Memory B cell (primary cell): ENCODE measurements around the gene KCTD1.

Source experiments
- ATAC-seq: fragments of 150-1000 bp; cut with Tn5 transposase; 2 replicates; pipeline ENCODE4 v1.10.0; 2021; ENCODE audit warnings: low read depth, mild to moderate bottlenecking, moderate library complexity
- DNase-seq, 2 donors: peaks; one replicate each; pipeline ENCODE4 v3.0.0; 2022; ENCODE audit warnings: low spot score in 2 of 2
- H3K27ac Mint-ChIP-seq: one replicate; pipeline ENCODE4 v1.8.0; 2022; ENCODE audit warnings: mild to moderate bottlenecking, moderate library complexity, mixed read lengths
- H3K27me3 Mint-ChIP-seq: one replicate; pipeline ENCODE4 v1.8.0; 2022; ENCODE audit warnings: mixed read lengths
- H3K36me3 Mint-ChIP-seq: one replicate; pipeline ENCODE4 v1.8.0; 2022; ENCODE audit warnings: mild to moderate bottlenecking, mixed read lengths
- H3K4me1 Mint-ChIP-seq: one replicate; pipeline ENCODE4 v1.8.0; 2022; ENCODE audit warnings: mixed read lengths
- H3K4me3 Mint-ChIP-seq: one replicate; pipeline ENCODE4 v1.8.0; 2022; ENCODE audit warnings: mild to moderate bottlenecking, moderate library complexity, mixed read lengths
- H3K9me3 Mint-ChIP-seq: one replicate; pipeline ENCODE4 v1.8.0; 2022; ENCODE audit warnings: mixed read lengths

KCTD1 gene

DNA sequence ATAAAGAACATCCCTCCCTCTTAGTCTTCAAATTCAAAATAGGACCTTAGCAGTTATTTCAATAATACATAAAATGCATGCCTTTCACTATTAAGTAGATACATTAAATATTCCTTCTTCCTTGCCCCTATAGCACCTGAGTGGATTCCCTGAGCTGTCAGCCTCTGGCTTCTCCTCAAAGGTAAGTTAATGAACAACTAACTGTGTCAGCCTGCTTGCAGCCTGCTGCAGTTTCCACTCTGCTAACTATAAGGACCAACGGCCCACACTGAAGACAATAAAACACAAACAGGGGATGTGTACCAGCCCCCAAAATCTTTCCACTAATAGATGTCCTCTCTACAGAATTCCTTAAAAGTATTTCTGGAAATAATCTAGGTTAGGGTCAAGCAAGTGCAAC, 5.0 kb downstream of the KCTD1 start:
- H3K27me3 Mint-ChIP-seq: no peaks in the 10 kb centered on the region
- ATAC-seq (no peak), DNase-seq (no peak)
- H3K4me1 Mint-ChIP-seq: peaks cover 21% of the 10 kb centered on the region
- H3K9me3 Mint-ChIP-seq: no peaks in the 10 kb centered on the region
- H3K4me3 Mint-ChIP-seq: no peak overlapping the region
- H3K36me3 Mint-ChIP-seq: no peaks in the 10 kb centered on the region
- H3K27ac Mint-ChIP-seq: no peak overlapping the region

DNA sequence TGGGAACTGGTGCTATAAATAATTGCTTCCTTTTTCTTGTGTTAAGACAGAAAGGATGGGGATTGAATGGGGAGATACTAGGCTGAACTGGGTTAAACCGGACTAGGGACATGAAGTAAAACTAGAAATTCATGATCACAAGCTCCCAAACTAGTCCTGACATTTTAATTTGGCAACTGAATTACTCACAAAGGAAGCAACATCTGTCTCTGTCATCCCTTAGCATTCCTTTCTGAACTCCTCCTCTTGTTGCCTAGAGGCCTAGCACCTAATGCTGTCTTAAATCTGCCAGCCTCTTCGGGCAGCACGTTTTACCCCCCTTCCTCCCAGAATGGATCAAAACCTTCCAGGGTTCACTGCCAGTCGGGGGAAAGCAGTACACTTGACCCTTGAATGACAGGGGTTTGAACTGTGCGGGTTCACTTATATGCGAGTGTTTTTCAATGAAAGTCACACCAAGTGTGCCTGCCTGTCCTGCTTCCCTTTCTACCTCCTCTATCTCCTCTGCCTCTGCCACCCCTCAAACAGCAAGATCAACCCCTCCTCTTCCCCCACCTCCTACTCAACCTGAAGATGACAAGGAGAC, 8.2 kb downstream of the KCTD1 start:
- no peak overlapping the region for H3K4me3 Mint-ChIP-seq
- H3K27me3 Mint-ChIP-seq: no peaks in the 10 kb centered on the region
- no peak overlapping the region for H3K27ac Mint-ChIP-seq
- peaks cover 14% of the 10 kb centered on the region for H3K4me1 Mint-ChIP-seq
- H3K36me3 Mint-ChIP-seq: no peaks in the 10 kb centered on the region
- no peaks in the 10 kb centered on the region for H3K9me3 Mint-ChIP-seq
- DNase-seq: no peak
- ATAC-seq: no peak

DNA sequence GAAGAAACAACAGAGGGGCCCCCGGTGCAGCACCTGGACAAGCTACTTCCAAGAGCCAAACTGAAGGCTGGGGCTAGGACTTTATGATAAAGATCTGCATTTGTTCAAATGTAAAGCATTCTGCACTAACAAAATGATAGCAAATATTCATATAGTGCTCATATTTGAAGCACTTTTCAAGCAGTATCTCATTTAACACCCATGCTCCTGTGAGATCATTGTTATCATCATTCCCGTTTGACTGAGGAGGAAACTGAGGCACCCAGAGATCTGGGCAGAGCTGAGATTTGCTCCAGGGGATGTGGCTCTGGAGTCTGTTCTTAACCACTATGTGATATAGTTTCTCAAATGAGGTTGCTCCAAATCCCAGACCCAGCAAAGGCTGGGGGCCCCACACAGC, 9.8 kb downstream of the KCTD1 start:
- no peak for ATAC-seq
- H3K9me3 Mint-ChIP-seq: no peaks in the 10 kb centered on the region
- H3K4me1 Mint-ChIP-seq: peaks cover 5% of the 10 kb centered on the region
- no peak overlapping the region for H3K4me3 Mint-ChIP-seq
- no peaks in the 10 kb centered on the region for H3K27me3 Mint-ChIP-seq
- no peaks in the 10 kb centered on the region for H3K36me3 Mint-ChIP-seq
- no peak for DNase-seq
- no peak overlapping the region for H3K27ac Mint-ChIP-seq

GRCh38 chr18:26536664-26537063, 11.7 kb downstream of the KCTD1 start:
- DNase-seq (no peak), ATAC-seq (no peak)
- Mint-ChIP-seq H3K27me3 (no peaks in the 10 kb centered on the region), H3K4me3 (no peak overlapping the region), H3K27ac (no peak overlapping the region), H3K9me3 (no peaks in the 10 kb centered on the region), H3K4me1 (peaks cover 3% of the 10 kb centered on the region), H3K36me3 (no peaks in the 10 kb centered on the region)

GRCh38 chr18:26536032-26536431, 12.3 kb downstream of the KCTD1 start:
- Mint-ChIP-seq H3K4me3 (no peak overlapping the region), H3K27ac (no peak overlapping the region), H3K9me3 (no peaks in the 10 kb centered on the region), H3K27me3 (no peaks in the 10 kb centered on the region), H3K36me3 (no peaks in the 10 kb centered on the region), H3K4me1 (peaks cover 3% of the 10 kb centered on the region)
- ATAC-seq (no peak), DNase-seq (no peak)

DNA sequence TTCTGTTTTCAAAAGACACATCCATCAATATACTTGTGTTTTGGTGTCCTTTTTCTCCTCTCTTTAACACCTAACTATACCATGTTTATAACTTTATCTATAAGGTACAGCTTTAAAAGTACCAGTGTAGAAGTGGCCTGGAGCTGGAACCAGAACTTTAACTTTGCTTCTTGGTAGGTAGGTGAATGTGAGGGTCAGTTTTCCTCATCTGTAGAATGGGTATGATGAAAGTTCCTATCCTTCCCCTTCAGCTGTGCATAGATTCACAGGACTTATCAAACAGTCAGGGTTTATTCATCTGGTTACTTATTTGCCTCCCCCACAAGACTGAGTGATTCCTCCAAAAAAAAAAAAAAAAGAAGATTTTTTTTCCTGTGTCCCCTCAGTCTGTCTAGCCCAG, 12.7 kb downstream of the KCTD1 start:
- H3K36me3 Mint-ChIP-seq: no peaks in the 10 kb centered on the region
- no peak overlapping the region for H3K27ac Mint-ChIP-seq
- no peaks in the 10 kb centered on the region for H3K9me3 Mint-ChIP-seq
- H3K4me3 Mint-ChIP-seq: no peak overlapping the region
- no peaks in the 10 kb centered on the region for H3K27me3 Mint-ChIP-seq
- H3K4me1 Mint-ChIP-seq: peaks cover 3% of the 10 kb centered on the region
- ATAC-seq (no peak), DNase-seq (no peak)

- Mint-ChIP-seq H3K4me1 (no peaks in the 10 kb centered on the region), H3K36me3 (no peaks in the 10 kb centered on the region), H3K4me3 (no peak overlapping the region), H3K27ac (no peak overlapping the region), H3K9me3 (no peaks in the 10 kb centered on the region), H3K27me3 (no peaks in the 10 kb centered on the region)
- DNase-seq (no peak), ATAC-seq (no peak)
Observed at GRCh38 chr18:26532367-26533340, 15.7 kb downstream of the KCTD1 start.

GRCh38 chr18:26531605-26532298, 16.6 kb downstream of the KCTD1 start:
- H3K36me3 Mint-ChIP-seq: no peaks in the 10 kb centered on the region

DNA sequence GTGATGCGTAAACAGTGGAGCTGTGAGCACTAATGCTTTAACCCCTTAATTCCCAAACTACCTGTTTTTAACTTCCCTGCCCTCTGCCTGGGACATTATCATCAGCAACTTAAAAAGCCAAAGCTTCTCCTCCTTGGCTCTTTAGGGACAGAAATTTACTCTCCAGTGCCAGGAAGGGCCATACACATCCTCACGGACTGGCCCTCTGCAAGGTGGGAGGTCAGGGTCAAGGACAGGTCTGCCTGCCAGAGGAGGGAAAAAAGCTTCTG, 21.5 kb downstream of the KCTD1 start:
- H3K9me3 Mint-ChIP-seq: no peaks in the 10 kb centered on the region
- ATAC-seq: no peak

More at GRCh38 chr18:26531605-26532298, 16.6 kb downstream of the KCTD1 start:
- Mint-ChIP-seq H3K4me1 (no peaks in the 10 kb centered on the region), H3K9me3 (no peaks in the 10 kb centered on the region), H3K27me3 (no peaks in the 10 kb centered on the region), H3K4me3 (no peak overlapping the region), H3K27ac (no peak overlapping the region)
- ATAC-seq: no peak
- DNase-seq: no peak

GRCh38 chr18:26526128-26526965, 22.0 kb downstream of the KCTD1 start:
- Mint-ChIP-seq H3K27me3 (no peaks in the 10 kb centered on the region), H3K36me3 (no peaks in the 10 kb centered on the region), H3K4me1 (peaks cover 3% of the 10 kb centered on the region), H3K27ac (no peak overlapping the region), H3K9me3 (no peaks in the 10 kb centered on the region), H3K4me3 (no peak overlapping the region)
- DNase-seq (no peak), ATAC-seq (no peak)

More for the DNA sequence above, 21.5 kb downstream of the KCTD1 start:
- Mint-ChIP-seq H3K36me3 (no peaks in the 10 kb centered on the region), H3K4me1 (peaks cover 3% of the 10 kb centered on the region), H3K27ac (no peak overlapping the region), H3K27me3 (no peaks in the 10 kb centered on the region), H3K4me3 (no peak overlapping the region)
- no peak for DNase-seq

- DNase-seq (no peak), ATAC-seq (no peak)
- Mint-ChIP-seq H3K4me3 (no peak overlapping the region), H3K4me1 (peaks cover 3% of the 10 kb centered on the region), H3K27ac (no peak overlapping the region), H3K9me3 (no peaks in the 10 kb centered on the region), H3K36me3 (no peaks in the 10 kb centered on the region), H3K27me3 (no peaks in the 10 kb centered on the region)
Observed at GRCh38 chr18:26524504-26525351, 23.6 kb downstream of the KCTD1 start.

- no peaks in the 10 kb centered on the region for H3K27me3 Mint-ChIP-seq
Observed at GRCh38 chr18:26524002-26524401, 24.4 kb downstream of the KCTD1 start.

DNA sequence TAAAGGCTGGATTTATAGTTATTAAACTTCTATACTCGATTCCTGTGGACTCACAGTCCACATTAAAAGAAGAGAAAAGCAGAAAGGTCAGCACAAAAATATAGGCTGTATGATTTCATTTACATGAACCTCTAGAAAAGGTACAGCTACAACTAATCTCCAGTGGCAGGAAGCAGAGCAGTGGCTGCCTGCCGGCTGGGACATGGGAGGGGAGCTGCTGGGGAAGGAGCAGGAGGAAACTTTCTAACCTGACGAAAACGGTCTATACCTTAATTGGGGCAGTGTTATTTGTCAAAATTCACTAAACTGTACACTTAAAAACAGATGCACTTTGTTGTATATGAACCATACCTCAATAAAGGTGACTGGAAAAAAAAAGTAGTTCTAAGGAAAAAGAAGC, 26.7 kb downstream of the KCTD1 start:
- Mint-ChIP-seq H3K4me3 (no peak overlapping the region), H3K27me3 (peaks cover 1% of the 10 kb centered on the region), H3K9me3 (no peaks in the 10 kb centered on the region), H3K36me3 (no peaks in the 10 kb centered on the region), H3K27ac (no peak overlapping the region), H3K4me1 (peaks cover 3% of the 10 kb centered on the region)
- ATAC-seq (no peak), DNase-seq (no peak)

More at GRCh38 chr18:26524002-26524401, 24.4 kb downstream of the KCTD1 start:
- no peak overlapping the region for H3K27ac Mint-ChIP-seq
- no peak overlapping the region for H3K4me3 Mint-ChIP-seq
- H3K9me3 Mint-ChIP-seq: no peaks in the 10 kb centered on the region
- no peaks in the 10 kb centered on the region for H3K36me3 Mint-ChIP-seq
- peaks cover 3% of the 10 kb centered on the region for H3K4me1 Mint-ChIP-seq
- ATAC-seq (no peak), DNase-seq (no peak)
